A673 (cell line): ENCODE results near the gene PPM1N.

Source experiments
- CTCF ChIP-seq: fragments of 300-800, 200-600 bp; sonication (generic); conservative IDR thresholded peaks from 2 replicates; pipeline ENCODE4 v1.5.1; 2017; ENCODE audit warnings: low read depth, mild to moderate bottlenecking, antibody characterized with exemption, low read length, moderate library complexity, mixed read lengths
- EZH2 ChIP-seq: fragments of 200-600 bp; sonication (generic); IDR thresholded peaks from 2 replicates; pipeline ENCODE4 v1.6.1; 2017; ENCODE audit warnings: borderline replicate concordance, low read depth, mild to moderate bottlenecking, mixed read lengths, antibody characterized with exemption, low read length; ENCODE audit not compliant: poor library complexity, severe bottlenecking

- TF ChIP-seq CTCF = no peak
- TF ChIP-seq EZH2 = no peak
These were observed 20.2 kb downstream of the PPM1N start for GRCh38 chr19:45518469-45518826.
